ENCODE data around the gene PLEKHA7. TPM values are rescaled to one million over a fixed set of nuclear protein-coding genes. Genes with fewer than 3 reads are reported as not detected.

Gene PLEKHA7
- total and polyA plus RNA-seq, 2 donors: 2.0 to 7.3 TPM

DNA sequence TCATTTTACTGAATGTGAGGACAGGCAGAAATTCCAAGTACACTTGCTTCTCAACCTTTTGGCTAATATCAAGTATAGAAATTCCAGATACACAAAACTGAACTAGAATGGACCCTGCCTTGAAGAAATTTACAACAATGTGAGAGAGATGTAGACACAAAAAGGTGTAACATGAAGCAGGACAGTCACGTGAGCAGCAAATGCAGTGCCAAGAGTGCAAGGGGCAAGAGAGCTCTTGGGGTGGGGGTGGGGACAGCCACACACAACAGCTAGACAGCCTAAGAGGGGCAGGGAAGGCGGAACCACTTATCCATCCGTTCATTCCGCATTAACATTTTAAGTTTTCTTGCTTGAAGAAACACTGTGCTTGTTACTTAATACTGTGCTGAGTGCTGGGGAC is 28.9 kb downstream of the PLEKHA7 start:
- no peak overlapping the region for H3K27ac ChIP-seq (ENCODE audit: low read depth in 1 of 2, low read length in 1 of 2)
- peaks cover 4 to 10% of the 10 kb centered on the region in 2 donors for H3K4me1 ChIP-seq (ENCODE audit: control insufficient read depth in 2 of 2, insufficient read depth in 2 of 2, low read length in 2 of 2)
- no peaks in the 10 kb centered on the region for H3K36me3 ChIP-seq (ENCODE audit: control insufficient read depth in 2 of 2, insufficient read depth in 2 of 2, low read length in 1 of 2)
- no peaks in the 10 kb centered on the region for H3K9me3 ChIP-seq (ENCODE audit: control insufficient read depth in 2 of 2, insufficient read depth in 1 of 2, low read length in 1 of 2)
- H3K27me3 ChIP-seq (ENCODE audit: control insufficient read depth in 2 of 2, insufficient read depth in 1 of 2, low read length in 1 of 2): no peaks in the 10 kb centered on the region
- no peak overlapping the region for H3K4me3 ChIP-seq (ENCODE audit: low read length in 2 of 2)
- DNase-seq (ENCODE audit: low read depth in 6 of 9, low spot score in 9 of 9): no peak
- 97% methylated on average over 4 of the region's 4 CpGs for WGBS

DNA sequence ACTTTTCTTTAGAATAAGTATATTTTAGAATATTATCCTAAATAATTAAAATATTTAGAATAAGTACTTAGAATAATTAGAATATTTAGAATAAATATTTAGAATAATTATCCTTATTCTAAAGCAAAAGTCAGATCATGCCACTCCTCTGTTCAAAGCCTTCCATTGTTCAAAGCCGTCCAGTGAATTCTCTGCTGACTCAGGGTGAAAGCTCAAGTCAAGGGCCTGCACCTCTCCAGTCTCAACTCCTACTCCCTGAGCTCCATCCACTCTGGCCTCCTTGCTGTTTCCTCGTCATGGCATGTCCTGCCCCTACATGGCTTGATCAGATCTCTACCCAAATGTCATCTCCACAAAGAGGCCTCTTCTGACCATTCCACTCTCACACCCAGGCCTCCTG is 30.0 kb downstream of the PLEKHA7 start:
- 91% methylated on average over 2 of the region's 2 CpGs for WGBS
- peaks cover 4 to 10% of the 10 kb centered on the region in 2 donors for H3K4me1 ChIP-seq (ENCODE audit: control insufficient read depth in 2 of 2, insufficient read depth in 2 of 2, low read length in 2 of 2)
- H3K36me3 ChIP-seq (ENCODE audit: control insufficient read depth in 2 of 2, insufficient read depth in 2 of 2, low read length in 1 of 2): no peaks in the 10 kb centered on the region
- no peaks in the 10 kb centered on the region for H3K9me3 ChIP-seq (ENCODE audit: control insufficient read depth in 2 of 2, insufficient read depth in 1 of 2, low read length in 1 of 2)
- H3K27ac ChIP-seq (ENCODE audit: low read depth in 1 of 2, low read length in 1 of 2): no peak overlapping the region
- H3K4me3 ChIP-seq (ENCODE audit: low read length in 2 of 2): no peak overlapping the region
- no peaks in the 10 kb centered on the region for H3K27me3 ChIP-seq (ENCODE audit: control insufficient read depth in 2 of 2, insufficient read depth in 1 of 2, low read length in 1 of 2)
- no peak for DNase-seq (ENCODE audit: low read depth in 6 of 9, low spot score in 9 of 9)

DNA sequence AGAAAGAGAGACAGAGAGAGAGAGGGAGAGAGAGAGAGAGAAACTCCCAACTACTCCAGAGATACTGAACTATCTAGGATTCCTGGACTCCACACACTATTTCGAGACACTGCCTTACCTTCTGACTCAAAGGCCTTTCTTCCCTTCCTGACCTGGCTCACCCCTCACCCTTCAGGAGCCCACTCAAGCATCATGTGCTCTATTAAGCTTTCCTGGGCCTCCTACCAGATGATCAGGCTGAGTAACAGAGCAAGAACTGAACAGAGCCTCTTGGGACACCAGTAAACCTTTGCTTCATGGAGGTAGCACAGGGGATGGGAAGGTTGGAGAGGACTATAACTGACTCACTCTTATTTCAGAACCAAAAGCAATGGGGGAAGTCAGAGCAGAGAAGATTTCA is 31.4 kb downstream of the PLEKHA7 start:
- Histone ChIP-seq H3K4me1 (ENCODE audit: control insufficient read depth in 2 of 2, insufficient read depth in 2 of 2, low read length in 2 of 2) (peaks cover 4 to 10% of the 10 kb centered on the region in 2 donors), H3K36me3 (ENCODE audit: control insufficient read depth in 2 of 2, insufficient read depth in 2 of 2, low read length in 1 of 2) (no peaks in the 10 kb centered on the region), H3K4me3 (ENCODE audit: low read length in 2 of 2) (no peak overlapping the region), H3K9me3 (ENCODE audit: control insufficient read depth in 2 of 2, insufficient read depth in 1 of 2, low read length in 1 of 2) (no peaks in the 10 kb centered on the region), H3K27me3 (ENCODE audit: control insufficient read depth in 2 of 2, insufficient read depth in 1 of 2, low read length in 1 of 2) (no peaks in the 10 kb centered on the region), H3K27ac (ENCODE audit: low read depth in 1 of 2, low read length in 1 of 2) (no peak overlapping the region)
- WGBS: 97% methylated on average over 1 of the region's 1 CpG
- DNase-seq (ENCODE audit: low read depth in 6 of 9, low spot score in 9 of 9): no peak

DNA sequence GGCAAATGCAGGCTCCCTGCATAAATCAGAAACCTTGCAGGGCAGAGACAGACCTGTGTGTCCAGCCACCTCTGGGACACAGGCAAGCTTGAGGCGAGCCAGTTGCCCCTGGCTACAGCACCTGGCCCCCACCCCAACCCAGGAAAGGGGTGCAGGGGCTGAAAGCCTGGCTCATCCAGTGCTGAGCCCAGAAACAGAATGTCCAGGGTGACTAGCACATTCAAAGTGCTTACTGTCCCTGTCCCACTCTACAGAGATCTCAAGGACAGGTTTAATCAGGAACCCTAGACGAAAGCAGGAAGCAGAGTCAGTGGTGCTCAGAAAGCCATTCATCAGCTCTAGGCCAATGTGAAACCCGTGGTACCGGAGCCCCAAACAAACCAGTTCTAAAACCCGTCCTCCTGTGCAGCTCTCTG is 31.9 kb downstream of the PLEKHA7 start:
- DNase-seq (ENCODE audit: low read depth in 6 of 9, low spot score in 9 of 9): no peak
- 78% methylated on average over 5 of the region's 5 CpGs for WGBS
- Histone ChIP-seq H3K4me3 (ENCODE audit: low read length in 2 of 2) (no peak overlapping the region), H3K4me1 (ENCODE audit: control insufficient read depth in 2 of 2, insufficient read depth in 2 of 2, low read length in 2 of 2) (peaks cover 4 to 10% of the 10 kb centered on the region in 2 donors), H3K9me3 (ENCODE audit: control insufficient read depth in 2 of 2, insufficient read depth in 1 of 2, low read length in 1 of 2) (no peaks in the 10 kb centered on the region), H3K36me3 (ENCODE audit: control insufficient read depth in 2 of 2, insufficient read depth in 2 of 2, low read length in 1 of 2) (no peaks in the 10 kb centered on the region), H3K27me3 (ENCODE audit: control insufficient read depth in 2 of 2, insufficient read depth in 1 of 2, low read length in 1 of 2) (no peaks in the 10 kb centered on the region), H3K27ac (ENCODE audit: low read depth in 1 of 2, low read length in 1 of 2) (no peak overlapping the region)

DNA sequence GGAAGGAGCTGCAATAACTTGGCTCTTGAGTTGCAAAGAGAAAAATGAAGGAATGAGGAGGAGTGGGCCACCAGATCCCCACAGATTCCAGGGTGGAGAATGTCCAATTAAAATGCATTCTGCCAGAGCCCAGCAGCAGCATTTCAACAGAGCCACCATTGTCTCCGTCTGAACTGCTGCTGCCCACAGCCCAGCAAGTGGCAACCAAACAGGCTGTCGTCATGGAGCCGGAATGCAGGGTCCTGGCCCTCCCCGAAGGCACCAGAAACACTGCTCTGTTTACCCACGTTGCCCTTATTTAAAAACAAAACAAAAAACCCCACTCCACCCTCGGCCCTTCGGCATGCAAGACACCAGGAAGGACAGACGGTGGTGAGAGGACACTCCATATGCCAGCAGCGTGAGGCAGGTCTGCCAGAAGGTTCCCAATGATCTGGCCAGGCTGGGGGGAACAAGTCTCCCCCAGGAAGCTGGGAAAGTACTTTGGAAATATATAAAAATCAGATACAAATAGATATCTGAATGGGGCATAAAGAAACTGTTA is 32.5 kb downstream of the PLEKHA7 start:
- no peak for DNase-seq (ENCODE audit: low read depth in 6 of 9, low spot score in 9 of 9)
- Histone ChIP-seq H3K27me3 (ENCODE audit: control insufficient read depth in 2 of 2, insufficient read depth in 1 of 2, low read length in 1 of 2) (no peaks in the 10 kb centered on the region), H3K4me1 (ENCODE audit: control insufficient read depth in 2 of 2, insufficient read depth in 2 of 2, low read length in 2 of 2) (peaks cover 3 to 9% of the 10 kb centered on the region in 2 donors)

DNA sequence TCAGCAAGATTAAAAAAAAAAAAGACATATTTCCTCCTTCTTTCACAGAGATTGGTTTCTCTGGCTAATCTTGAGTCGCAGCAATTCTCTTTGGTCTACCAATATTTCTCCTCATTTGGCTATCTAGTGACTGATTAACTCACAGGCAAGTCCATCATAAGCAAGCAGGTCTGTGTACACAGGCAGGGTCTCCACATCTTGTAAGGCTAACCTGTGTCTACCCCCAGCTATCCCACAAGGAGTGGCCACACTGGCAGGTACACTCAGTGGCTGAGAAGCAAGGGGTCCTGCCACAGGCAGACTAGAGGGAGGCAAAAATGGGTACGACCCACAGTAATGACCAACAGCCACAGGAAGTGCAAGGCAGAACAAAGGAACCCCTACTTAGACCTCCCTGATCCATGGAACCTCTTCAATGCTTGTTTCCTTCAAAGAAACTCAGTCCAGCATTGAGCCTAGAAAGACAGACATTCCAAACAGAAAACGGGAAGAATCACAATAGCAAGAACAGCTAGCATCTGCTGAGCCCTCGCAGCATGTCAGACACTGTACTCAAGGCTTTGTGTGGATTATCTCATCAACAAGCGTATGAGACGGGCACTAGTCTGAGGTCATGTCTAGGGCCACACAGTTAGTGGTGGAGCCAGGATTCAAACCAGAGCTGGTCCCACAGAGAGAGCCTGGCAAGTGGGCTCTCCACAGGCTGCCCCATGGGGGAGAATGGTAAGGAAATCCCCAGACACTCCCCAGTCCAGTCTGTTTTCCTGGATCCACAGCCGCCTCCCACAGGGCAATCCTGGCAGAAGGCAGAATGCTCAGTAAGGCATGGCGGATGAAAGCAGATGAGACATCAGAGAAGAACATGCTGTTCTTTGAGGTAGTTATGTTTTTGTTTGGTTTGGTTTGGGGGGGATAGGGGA is 34.3 kb downstream of the PLEKHA7 start:
- H3K9me3 ChIP-seq (ENCODE audit: control insufficient read depth in 2 of 2, insufficient read depth in 1 of 2, low read length in 1 of 2): no peaks in the 10 kb centered on the region
- 97% methylated on average over 8 of the region's 8 CpGs for whole genome bisulfite sequencing
- DNase-seq (ENCODE audit: low read depth in 6 of 9, low spot score in 9 of 9): no peak
- no peaks in the 10 kb centered on the region for H3K36me3 ChIP-seq (ENCODE audit: control insufficient read depth in 2 of 2, insufficient read depth in 2 of 2, low read length in 1 of 2)
- H3K27ac ChIP-seq (ENCODE audit: low read depth in 1 of 2, low read length in 1 of 2): no peak overlapping the region
- no peak overlapping the region for H3K4me3 ChIP-seq (ENCODE audit: low read length in 2 of 2)
- H3K27me3 ChIP-seq (ENCODE audit: control insufficient read depth in 2 of 2, insufficient read depth in 1 of 2, low read length in 1 of 2): peaks cover 0 to 2% of the 10 kb centered on the region in 2 donors
- no peaks in the 10 kb centered on the region for H3K4me1 ChIP-seq (ENCODE audit: control insufficient read depth in 2 of 2, insufficient read depth in 2 of 2, low read length in 2 of 2)

More for the DNA sequence above, 32.5 kb downstream of the PLEKHA7 start:
- Histone ChIP-seq H3K9me3 (ENCODE audit: control insufficient read depth in 2 of 2, insufficient read depth in 1 of 2, low read length in 1 of 2) (no peaks in the 10 kb centered on the region), H3K36me3 (ENCODE audit: control insufficient read depth in 2 of 2, insufficient read depth in 2 of 2, low read length in 1 of 2) (no peaks in the 10 kb centered on the region), H3K27ac (ENCODE audit: low read depth in 1 of 2, low read length in 1 of 2) (no peak overlapping the region), H3K4me3 (ENCODE audit: low read length in 2 of 2) (no peak overlapping the region)
- WGBS: 96% methylated on average over 9 of the region's 9 CpGs

DNA sequence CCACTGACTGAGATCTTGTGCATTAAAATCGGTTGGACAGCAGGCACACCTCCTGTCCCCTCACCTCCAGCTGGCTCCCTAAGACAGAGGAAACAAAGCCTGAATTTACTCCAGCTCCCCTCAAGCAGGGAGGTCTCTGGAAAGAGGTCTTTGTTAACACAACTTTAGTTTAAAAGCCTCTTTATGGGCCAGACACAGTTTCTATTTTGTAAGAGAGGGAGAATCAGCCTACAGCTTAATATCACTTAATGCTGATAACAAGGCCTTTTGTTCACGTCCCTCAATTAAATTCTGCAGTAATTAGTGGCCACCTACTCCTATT is 36.3 kb downstream of the PLEKHA7 start:
- Histone ChIP-seq H3K9me3 (ENCODE audit: control insufficient read depth in 2 of 2, insufficient read depth in 1 of 2, low read length in 1 of 2) (no peaks in the 10 kb centered on the region), H3K4me3 (ENCODE audit: low read length in 2 of 2) (no peak overlapping the region), H3K36me3 (ENCODE audit: control insufficient read depth in 2 of 2, insufficient read depth in 2 of 2, low read length in 1 of 2) (no peaks in the 10 kb centered on the region), H3K27me3 (ENCODE audit: control insufficient read depth in 2 of 2, insufficient read depth in 1 of 2, low read length in 1 of 2) (peaks cover 0 to 2% of the 10 kb centered on the region in 2 donors), H3K27ac (ENCODE audit: low read depth in 1 of 2, low read length in 1 of 2) (no peak overlapping the region), H3K4me1 (ENCODE audit: control insufficient read depth in 2 of 2, insufficient read depth in 2 of 2, low read length in 2 of 2) (no peaks in the 10 kb centered on the region)
- 96% methylated on average over 2 of the region's 2 CpGs for WGBS
- DNase-seq (ENCODE audit: low read depth in 6 of 9, low spot score in 9 of 9): no peak

DNA sequence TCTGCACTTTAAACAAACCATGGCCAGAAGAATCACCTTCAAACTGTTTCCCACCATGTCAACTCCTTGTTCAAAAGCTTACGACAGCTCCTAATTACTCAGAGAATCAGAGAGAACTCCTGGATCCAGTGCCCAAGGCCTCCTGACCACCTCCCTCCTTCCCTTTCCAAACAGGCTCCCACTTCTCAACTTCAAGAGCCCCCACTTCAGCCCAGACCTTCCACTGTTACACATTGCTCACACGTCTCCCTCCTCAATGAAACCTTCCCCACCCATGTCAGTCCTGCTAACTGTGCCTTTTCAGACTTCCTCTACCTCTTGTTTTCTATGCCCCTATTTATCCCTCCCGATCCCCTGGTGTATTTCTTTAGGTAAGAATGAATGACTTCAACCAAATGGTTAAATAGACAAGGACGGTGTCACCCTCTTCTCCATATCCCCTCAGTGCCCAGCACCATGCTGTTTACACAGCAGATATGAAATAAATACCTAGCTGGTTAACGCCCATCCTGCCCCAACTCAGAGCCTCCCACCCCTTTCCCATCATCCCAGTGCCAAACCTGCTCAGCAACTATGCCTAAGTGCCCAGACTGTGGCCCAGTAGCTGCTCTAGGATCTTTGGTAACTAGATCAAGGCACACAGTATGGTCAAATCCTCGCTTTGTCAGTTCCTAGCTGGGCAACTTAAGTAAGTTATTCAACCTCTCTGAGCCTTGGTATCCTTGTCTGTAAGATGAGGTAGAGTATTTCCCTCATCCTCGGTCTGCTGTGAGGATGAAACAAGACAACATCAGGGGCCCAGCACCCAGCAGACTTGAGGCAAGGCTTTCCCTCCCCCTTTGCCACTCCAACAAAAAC is 36.8 kb downstream of the PLEKHA7 start:
- H3K27me3 ChIP-seq (ENCODE audit: control insufficient read depth in 2 of 2, insufficient read depth in 1 of 2, low read length in 1 of 2): peaks cover 0 to 2% of the 10 kb centered on the region in 2 donors
- H3K27ac ChIP-seq (ENCODE audit: low read depth in 1 of 2, low read length in 1 of 2): no peak overlapping the region
- DNase-seq (ENCODE audit: low read depth in 6 of 9, low spot score in 9 of 9): no peak
- H3K36me3 ChIP-seq (ENCODE audit: control insufficient read depth in 2 of 2, insufficient read depth in 2 of 2, low read length in 1 of 2): no peaks in the 10 kb centered on the region
- H3K9me3 ChIP-seq (ENCODE audit: control insufficient read depth in 2 of 2, insufficient read depth in 1 of 2, low read length in 1 of 2): no peaks in the 10 kb centered on the region
- H3K4me1 ChIP-seq (ENCODE audit: control insufficient read depth in 2 of 2, insufficient read depth in 2 of 2, low read length in 2 of 2): no peaks in the 10 kb centered on the region
- WGBS: 94% methylated on average over 7 of the region's 7 CpGs
- H3K4me3 ChIP-seq (ENCODE audit: low read length in 2 of 2): no peak overlapping the region

DNA sequence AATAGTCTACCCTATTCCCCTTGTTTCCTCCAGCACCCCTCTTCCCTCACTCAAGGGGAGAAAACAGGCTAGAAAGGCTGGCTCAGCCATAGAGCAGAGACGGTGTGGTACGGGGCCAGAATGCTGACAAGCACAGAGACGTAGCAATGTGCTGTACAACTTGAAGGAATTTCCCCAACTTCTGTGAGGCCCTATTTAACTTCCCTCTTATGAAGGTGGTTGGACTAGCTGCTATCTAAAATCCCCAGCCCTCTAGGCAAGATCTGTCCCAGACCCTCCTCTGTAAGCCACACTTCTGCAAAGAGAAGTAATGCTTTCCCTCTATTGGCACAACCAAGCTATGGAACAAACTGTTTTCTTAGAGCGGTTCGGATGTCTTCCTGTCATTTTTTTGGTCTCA is 37.8 kb downstream of the PLEKHA7 start:
- 90% methylated on average over 5 of the region's 5 CpGs for WGBS
- no peaks in the 10 kb centered on the region for H3K36me3 ChIP-seq (ENCODE audit: control insufficient read depth in 2 of 2, insufficient read depth in 2 of 2, low read length in 1 of 2)
- no peak overlapping the region for H3K4me3 ChIP-seq (ENCODE audit: low read length in 2 of 2)
- no peak overlapping the region for H3K27ac ChIP-seq (ENCODE audit: low read depth in 1 of 2, low read length in 1 of 2)
- no peaks in the 10 kb centered on the region for H3K9me3 ChIP-seq (ENCODE audit: control insufficient read depth in 2 of 2, insufficient read depth in 1 of 2, low read length in 1 of 2)
- peaks cover 0 to 2% of the 10 kb centered on the region in 2 donors for H3K27me3 ChIP-seq (ENCODE audit: control insufficient read depth in 2 of 2, insufficient read depth in 1 of 2, low read length in 1 of 2)
- H3K4me1 ChIP-seq (ENCODE audit: control insufficient read depth in 2 of 2, insufficient read depth in 2 of 2, low read length in 2 of 2): no peaks in the 10 kb centered on the region
- no peak for DNase-seq (ENCODE audit: low read depth in 6 of 9, low spot score in 9 of 9)

All from thymus (tissue), 11 donors.